ENCODE measurements around the gene FAM171A2.
A peak's percentile ranks its signal among the peaks of the same experiment; 100 is the strongest.

FAM171A2 gene

GRCh38 chr17:44318077-44318892, 45.4 kb downstream of the FAM171A2 start:
- no peak for DNase-seq

GRCh38 chr17:44317545-44317944, 46.1 kb downstream of the FAM171A2 start:
- DNase-seq, result no peak

GRCh38 chr17:44315760-44316731, 47.6 kb downstream of the FAM171A2 start:
- DNase-seq, result no peak

- peak; percentile 36 to 75 for DNase-seq
These were observed 48.6 kb downstream of the FAM171A2 start for GRCh38 chr17:44314869-44315661.

GRCh38 chr17:44314524-44314868, 49.2 kb downstream of the FAM171A2 start:
- DNase-seq, result no peak

GRCh38 chr17:44314031-44314430, 49.6 kb downstream of the FAM171A2 start:
- no peak for DNase-seq

GRCh38 chr17:44312396-44313104, 51.1 kb downstream of the FAM171A2 start:
- no peak for DNase-seq

- peak in 1 of 2 experiments; percentile 47 for DNase-seq
These were observed 52.0 kb downstream of the FAM171A2 start for GRCh38 chr17:44311562-44312181.

GRCh38 chr17:44310609-44311376, 52.9 kb downstream of the FAM171A2 start:
- no peak for DNase-seq

- DNase-seq, result no peak
These were observed 53.5 kb downstream of the FAM171A2 start for GRCh38 chr17:44310188-44310587.

- DNase-seq, result no peak
These were observed 54.2 kb downstream of the FAM171A2 start for GRCh38 chr17:44309472-44309871.

GRCh38 chr17:44308865-44309264, 54.8 kb downstream of the FAM171A2 start:
- DNase-seq, result peak; percentile 20 to 46

- peak; percentile 94 to 96 for DNase-seq
These were observed 55.3 kb downstream of the FAM171A2 start, which contains the start of gene RUNDC3A for GRCh38 chr17:44308320-44308818. TSS of gene RUNDC3A (plus strand) at chr17:44308601. CDS start at chr17:44308833, 232 bp downstream.

- DNase-seq, result peak; percentile 86 to 95
These were observed 56.1 kb downstream of the FAM171A2 start for GRCh38 chr17:44307387-44308186.

GRCh38 chr17:44304651-44305050, 59.0 kb downstream of the FAM171A2 start:
- DNase-seq, result no peak

Measured in NCI-H524 (cell line).